WTC11 (cell line): Measurements from ENCODE around the gene NR1I2.

ENCODE experiments used
- CREB1 ChIP-seq: sonication (generic); formaldehyde crosslinking; IDR thresholded peaks from 2 replicates; pipeline ENCODE4 v1.8.0; 2023; ENCODE audit warnings: mild to moderate bottlenecking, missing genetic modification reagents
- CTCF ChIP-seq: fragments of 200-600 bp; IDR thresholded peaks from 2 replicates; pipeline ENCODE4 v1.8.0; 2022; ENCODE audit warnings: antibody characterized with exemption
- ELF4 ChIP-seq: sonication (generic); formaldehyde crosslinking; IDR thresholded peaks from 2 replicates; pipeline ENCODE4 v1.8.1; 2022; ENCODE audit warnings: low read depth, mild to moderate bottlenecking, moderate library complexity, missing genetic modification reagents
- FOXJ3 ChIP-seq: sonication (generic); formaldehyde crosslinking; IDR thresholded peaks from 2 replicates; pipeline ENCODE4 v1.9.0; 2021; ENCODE audit warnings: missing genetic modification reagents, mild to moderate bottlenecking, borderline replicate concordance
- FOXK1 ChIP-seq: sonication (generic); formaldehyde crosslinking; IDR thresholded peaks from 2 replicates; pipeline ENCODE4 v1.8.0; 2022; ENCODE audit warnings: mild to moderate bottlenecking, moderate library complexity, missing genetic modification reagents
- NR2C2 ChIP-seq: sonication (generic); formaldehyde crosslinking; IDR thresholded peaks from 2 replicates; pipeline ENCODE4 v1.8.0; 2022; ENCODE audit warnings: mild to moderate bottlenecking, missing genetic modification reagents
- OVOL2 ChIP-seq: fragments of 250-450 bp; sonication (Bioruptor Pico); IDR thresholded peaks from 2 replicates; pipeline ENCODE4 v1.9.0; 2021; ENCODE audit warnings: mild to moderate bottlenecking, borderline replicate concordance
- ZBTB43 ChIP-seq: sonication (generic); formaldehyde crosslinking; IDR thresholded peaks from 2 replicates; pipeline ENCODE4 v1.8.1; 2023; ENCODE audit warnings: mild to moderate bottlenecking, missing genetic modification reagents
- ZNF121 ChIP-seq: sonication (generic); formaldehyde crosslinking; IDR thresholded peaks from 2 replicates; pipeline ENCODE4 v1.8.0; 2023; ENCODE audit warnings: missing genetic modification reagents
- ZNF416 ChIP-seq: fragments of 250-450 bp; sonication (Bioruptor Pico); IDR thresholded peaks from 2 replicates; pipeline ENCODE4 v1.9.0; 2021; ENCODE audit warnings: mild to moderate bottlenecking, inconsistent platforms
- TF ChIP-seq, protein P1 (sequence below): sonication (generic); formaldehyde crosslinking; IDR thresholded peaks from 2 replicates; pipeline ENCODE4 v1.8.0; 2022; ENCODE audit warnings: mild to moderate bottlenecking, missing genetic modification reagents

- TF ChIP-seq ZBTB43 = no peak
- TF ChIP-seq, protein P1, sequence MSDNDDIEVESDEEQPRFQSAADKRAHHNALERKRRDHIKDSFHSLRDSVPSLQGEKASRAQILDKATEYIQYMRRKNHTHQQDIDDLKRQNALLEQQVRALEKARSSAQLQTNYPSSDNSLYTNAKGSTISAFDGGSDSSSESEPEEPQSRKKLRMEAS = no peak
- TF ChIP-seq FOXK1 (CRISPR knock-in tag) = no peak
- no peak for TF ChIP-seq CTCF
- TF ChIP-seq ZNF121 (CRISPR knock-in tag) = no peak
- no peak for TF ChIP-seq OVOL2
- TF ChIP-seq CREB1 (CRISPR knock-in tag) = no peak
- no peak for TF ChIP-seq NR2C2
- TF ChIP-seq ELF4 (CRISPR knock-in tag) = no peak
- TF ChIP-seq ZNF416 (CRISPR knock-in tag) = no peak
- no peak for TF ChIP-seq FOXJ3
Observed at GRCh38 chr3:119778811-119779210, 3.1 kb upstream of the NR1I2 start.
